A549 (cell line): Measurements from ENCODE around the gene RNF207. TPM values are rescaled to one million over a fixed set of nuclear protein-coding genes. Genes with fewer than 3 reads are reported as not detected.

Source experiments
- ATAC-seq, 2 experiments: fragments of 200-7000 bp in 1 of 2; fragments of >200 bp in 1 of 2; cut with Nextera tagmentation in 1 of 2; cut with Tn5 transposase in 1 of 2; 3 replicates each; pipeline versions ENCODE4 v1.8.0 to v1.9.1; 2018 to 2020; ENCODE audit warnings: mild to moderate bottlenecking in 1 of 2, moderate library complexity in 1 of 2
- CTCF ChIA-PET: fragments of 300-600 bp; sonication (Branson Sonifier 250); formaldehyde crosslinking; extraction: SDS; loops from one replicate; lab custom pipeline; 2021; ENCODE audit warnings: antibody characterized with exemption, inconsistent platforms; lab: Yijun Ruan, JAX
- POLR2A ChIA-PET: fragments of 350-600 bp; formaldehyde crosslinking; extraction: SDS; loops from one replicate; lab custom pipeline; 2021; ENCODE audit warnings: antibody characterized with exemption, inconsistent platforms; lab: Yijun Ruan, JAX
- DNase-seq, 2 experiments: peaks; one replicate each; pipeline versions ENCODE4 v3.0.0 to v3.0.0-alpha.2; 2011 to 2016; ENCODE audit warnings: low read depth in 1 of 2, low spot score in 1 of 2
- FAIRE-seq: peaks from 2 replicates; lab custom pipeline; 2011; peaks lifted over from hg19 to GRCh38; lab: Jason Lieb, UNC
- H3K27ac ChIP-seq, 2 experiments: fragments of >200 bp; sonication (Bioruptor Twin); formaldehyde crosslinking; 3 replicates each; pipeline ENCODE4 v1.5.1; 2016 to 2017
- H3K4me1 ChIP-seq: fragments of >200 bp; sonication (Bioruptor Twin); formaldehyde crosslinking; 3 replicates; pipeline ENCODE4 v1.6.1; 2016
- H3K4me2 ChIP-seq: fragments of >200 bp; sonication (Bioruptor Twin); formaldehyde crosslinking; 3 replicates; pipeline ENCODE4 v1.6.1; 2016
- H3K4me3 ChIP-seq: fragments of >200 bp; sonication (Bioruptor Twin); formaldehyde crosslinking; 3 replicates; pipeline ENCODE4 v1.5.1; 2016
- H3K9me3 ChIP-seq: fragments of >200 bp; sonication (Bioruptor Twin); formaldehyde crosslinking; 3 replicates; pipeline ENCODE4 v1.6.1; 2016
- CEBPB ChIP-seq, 2 experiments: fragments of >200 bp in 1 of 2; sonication (Bioruptor Twin) in 1 of 2; formaldehyde crosslinking in 1 of 2; IDR thresholded peaks; 2 replicates each; pipeline ENCODE4 v1.6.1; 2012 to 2016
- CHD2 ChIP-seq: fragments of 150-350 bp; IDR thresholded peaks from 2 replicates; pipeline ENCODE4 v1.6.1; 2014; ENCODE audit warnings: low read length; ENCODE audit not compliant: partially characterized antibody
- CHD4 ChIP-seq: fragments of 200-600 bp; sonication (generic); IDR thresholded peaks from 2 replicates; pipeline ENCODE4 v1.6.1; 2016; ENCODE audit warnings: antibody characterized with exemption, mild to moderate bottlenecking, borderline replicate concordance
- EHMT2 ChIP-seq: fragments of 200-600 bp; sonication (generic); IDR thresholded peaks from 2 replicates; pipeline ENCODE4 v1.6.1; 2016; ENCODE audit warnings: antibody characterized with exemption, low read depth, mild to moderate bottlenecking, moderate library complexity
- ESRRA ChIP-seq: fragments of 150-350 bp; IDR thresholded peaks from 2 replicates; pipeline ENCODE4 v1.6.1; 2014; ENCODE audit warnings: mild to moderate bottlenecking, low read length, borderline replicate concordance
- GATA3 ChIP-seq: IDR thresholded peaks from 2 replicates; pipeline ENCODE4 v1.6.1; 2012; ENCODE audit warnings: borderline replicate concordance
- HDAC2 ChIP-seq: fragments of 200-600 bp; sonication (generic); IDR thresholded peaks from 2 replicates; pipeline ENCODE4 v1.6.1; 2016
- HEYL ChIP-seq: fragments of 250-450 bp; sonication (Bioruptor Pico); IDR thresholded peaks from 2 replicates; pipeline ENCODE4 v1.8.0; 2021; ENCODE audit warnings: mild to moderate bottlenecking, moderate library complexity
- HOXA7 ChIP-seq: fragments of 250-450 bp; sonication (Bioruptor Pico); IDR thresholded peaks from 2 replicates; pipeline ENCODE4 v1.5.0; 2020; ENCODE audit warnings: mild to moderate bottlenecking, moderate library complexity
- HOXB5 ChIP-seq: fragments of 250-450 bp; sonication (Bioruptor Pico); IDR thresholded peaks from 2 replicates; pipeline ENCODE4 v1.5.0; 2020; ENCODE audit warnings: mild to moderate bottlenecking, moderate library complexity
- JUNB ChIP-seq: fragments of >200 bp; sonication (Bioruptor Twin); formaldehyde crosslinking; IDR thresholded peaks from 2 replicates; pipeline ENCODE4 v1.6.1; 2016
- NPAS2 ChIP-seq: fragments of 250-450 bp; sonication (Bioruptor Pico); IDR thresholded peaks from 2 replicates; pipeline ENCODE4 v1.8.0; 2022; ENCODE audit warnings: mild to moderate bottlenecking, moderate library complexity, borderline replicate concordance
- NR3C1 ChIP-seq: fragments of >200 bp; sonication (Bioruptor Twin); formaldehyde crosslinking; IDR thresholded peaks from 3 replicates; pipeline ENCODE4 v1.6.1; 2017
- PHF8 ChIP-seq: fragments of 200-600 bp; sonication (generic); IDR thresholded peaks from 2 replicates; pipeline ENCODE4 v1.6.1; 2016; ENCODE audit warnings: low read depth, mild to moderate bottlenecking, antibody characterized with exemption, moderate library complexity, borderline replicate concordance
- POLR2A ChIP-seq: IDR thresholded peaks from 2 replicates; pipeline ENCODE4 v1.6.1; 2012; ENCODE audit warnings: mild to moderate bottlenecking, low read length
- POLR2AphosphoS2 ChIP-seq: conservative IDR thresholded peaks from 2 replicates; pipeline ENCODE4 v1.6.1; 2012; ENCODE audit warnings: low read length, improper control_type of control experiment, inconsistent platforms
- RARB ChIP-seq: fragments of 250-450 bp; sonication (Bioruptor Pico); IDR thresholded peaks from 2 replicates; pipeline ENCODE4 v1.8.0; 2021; ENCODE audit warnings: mild to moderate bottlenecking, moderate library complexity
- TFCP2L1 ChIP-seq: fragments of 250-450 bp; sonication (Bioruptor Pico); IDR thresholded peaks from 2 replicates; pipeline ENCODE4 v1.5.0; 2021; ENCODE audit warnings: mild to moderate bottlenecking
- TP53 ChIP-seq: fragments of 250-450 bp; sonication (Bioruptor Pico); IDR thresholded peaks from 2 replicates; pipeline ENCODE4 v1.5.0; 2021; ENCODE audit warnings: mild to moderate bottlenecking, moderate library complexity
- ZNF302 ChIP-seq: fragments of 250-450 bp; sonication (Bioruptor Pico); IDR thresholded peaks from 2 replicates; pipeline ENCODE4 v1.9.0; 2021; ENCODE audit warnings: inconsistent platforms, mild to moderate bottlenecking, moderate library complexity
- ZSCAN20 ChIP-seq: fragments of 250-450 bp; sonication (Bioruptor Pico); IDR thresholded peaks from 2 replicates; pipeline ENCODE4 v1.8.0; 2022; ENCODE audit warnings: mild to moderate bottlenecking, moderate library complexity
- WGBS: methylation state at CpG from one replicate; pipeline ENCODE4 v1.1.6; 2017; ENCODE audit errors: missing lambda C conversion rate; 5-methylcytosine and 5-hydroxymethylcytosine counted together
- polyA plus RNA-seq, 4 experiments: library from polyadenylated mRNA; depleted of rRNA in 3 of 4; stranded (reverse); fragments of >200 nt; fragmentation: RNase III in 1 of 4; extraction: RNeasy Plus Mini Kit Qiagen cat#74134 plus additional on column Dnase treatment in 1 of 4; gene quantifications; 2 replicates in 3 of 4; 3 replicates in 1 of 4; pipeline ENCODE4 v1.2.3, GENCODE V29; 2011 to 2017
- TF ChIP-seq, protein P1 (sequence below): fragments of 150-350 bp; IDR thresholded peaks from 2 replicates; pipeline ENCODE4 v1.6.1; 2014; ENCODE audit warnings: low read depth, mild to moderate bottlenecking, low read length
- TF ChIP-seq, protein P2 (sequence below): fragments of 250-450 bp; sonication (Bioruptor Pico); IDR thresholded peaks from 2 replicates; pipeline ENCODE4 v1.5.0; 2021; ENCODE audit warnings: mild to moderate bottlenecking, moderate library complexity, borderline replicate concordance
- TF ChIP-seq, protein P3 (sequence below): fragments of 250-450 bp; sonication (Bioruptor Pico); IDR thresholded peaks from 2 replicates; pipeline ENCODE4 v1.5.0; 2020; ENCODE audit warnings: low read depth, mild to moderate bottlenecking, moderate library complexity
- TF ChIP-seq, protein P4 (sequence below): fragments of >200 bp; sonication (Bioruptor Twin); formaldehyde crosslinking; IDR thresholded peaks from 3 replicates; pipeline ENCODE4 v1.5.1; 2016
- TF ChIP-seq, protein P5 (sequence below): IDR thresholded peaks from 2 replicates; pipeline ENCODE4 v1.6.1; 2012; ENCODE audit warnings: low read depth, borderline replicate concordance

Gene RNF207
- polyA plus RNA-seq, 2 of the 4 experiments (the other 2 are of a cell fraction), result 11.3 to 24.6 TPM

DNA sequence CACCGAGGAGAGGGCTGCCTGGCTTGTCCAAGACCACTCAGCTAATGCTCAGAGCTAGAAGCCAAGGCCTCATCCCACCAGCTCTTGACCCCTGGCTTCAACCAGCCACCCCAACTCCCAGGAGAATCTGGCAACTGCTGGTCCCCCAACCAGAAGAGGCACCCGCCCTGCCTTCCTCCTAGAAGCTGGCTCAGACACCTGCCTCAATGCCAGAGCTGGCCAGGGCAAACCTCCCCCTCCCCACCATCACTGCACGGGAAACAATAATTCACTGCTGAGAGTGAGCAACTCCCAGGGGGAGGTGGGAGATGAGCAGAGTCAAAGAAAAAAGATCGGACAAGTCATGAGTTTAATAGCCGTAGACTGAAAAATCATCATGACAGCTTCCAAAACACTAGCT lies 29.1 kb upstream of the RNF207 start:
- DNase-seq (no peak), ATAC-seq (no peak), FAIRE-seq (no peak)
- POLR2A ChIA-PET, result no interaction called here
- TF ChIP-seq, protein P1, sequence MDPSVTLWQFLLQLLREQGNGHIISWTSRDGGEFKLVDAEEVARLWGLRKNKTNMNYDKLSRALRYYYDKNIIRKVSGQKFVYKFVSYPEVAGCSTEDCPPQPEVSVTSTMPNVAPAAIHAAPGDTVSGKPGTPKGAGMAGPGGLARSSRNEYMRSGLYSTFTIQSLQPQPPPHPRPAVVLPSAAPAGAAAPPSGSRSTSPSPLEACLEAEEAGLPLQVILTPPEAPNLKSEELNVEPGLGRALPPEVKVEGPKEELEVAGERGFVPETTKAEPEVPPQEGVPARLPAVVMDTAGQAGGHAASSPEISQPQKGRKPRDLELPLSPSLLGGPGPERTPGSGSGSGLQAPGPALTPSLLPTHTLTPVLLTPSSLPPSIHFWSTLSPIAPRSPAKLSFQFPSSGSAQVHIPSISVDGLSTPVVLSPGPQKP, result no peak
- no peak for TF ChIP-seq RARB (CRISPR knock-in tag)
- no peak for TF ChIP-seq CHD2
- TF ChIP-seq, protein P2, sequence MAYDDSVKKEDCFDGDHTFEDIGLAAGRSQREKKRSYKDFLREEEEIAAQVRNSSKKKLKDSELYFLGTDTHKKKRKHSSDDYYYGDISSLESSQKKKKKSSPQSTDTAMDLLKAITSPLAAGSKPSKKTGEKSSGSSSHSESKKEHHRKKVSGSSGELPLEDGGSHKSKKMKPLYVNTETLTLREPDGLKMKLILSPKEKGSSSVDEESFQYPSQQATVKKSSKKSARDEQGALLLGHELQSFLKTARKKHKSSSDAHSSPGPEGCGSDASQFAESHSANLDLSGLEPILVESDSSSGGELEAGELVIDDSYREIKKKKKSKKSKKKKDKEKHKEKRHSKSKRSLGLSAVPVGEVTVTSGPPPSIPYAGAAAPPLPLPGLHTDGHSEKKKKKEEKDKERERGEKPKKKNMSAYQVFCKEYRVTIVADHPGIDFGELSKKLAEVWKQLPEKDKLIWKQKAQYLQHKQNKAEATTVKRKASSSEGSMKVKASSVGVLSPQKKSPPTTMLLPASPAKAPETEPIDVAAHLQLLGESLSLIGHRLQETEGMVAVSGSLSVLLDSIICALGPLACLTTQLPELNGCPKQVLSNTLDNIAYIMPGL, result no peak
- no peak for TF ChIP-seq CHD4
- TF ChIP-seq CEBPB (IDR thresholded peaks at IDR 0.05), result no peak
- no peak for TF ChIP-seq HEYL
- no peak for TF ChIP-seq PHF8
- no peak for TF ChIP-seq ESRRA
- no peak for TF ChIP-seq HOXA7 (CRISPR knock-in tag)
- no peak for TF ChIP-seq TFCP2L1 (CRISPR knock-in tag)
- Histone ChIP-seq H3K4me3 (no peak overlapping the region), H3K27ac (no peak overlapping the region), H3K9me3 (no peaks in the 10 kb centered on the region), H3K4me1 (peaks cover 6% of the 10 kb centered on the region; the same call in 2 of the 3 replicates), H3K4me2 (no peak overlapping the region)
- 69% methylated on average over 4 of the region's 5 CpGs for WGBS
- CTCF ChIA-PET, result interaction anchor here (0.8 to 2.5 kb wide), 3 partner anchors 9 to 68 kb away, joined by 4 to 7 read pairs (median 6); partner anchors contain the start of gene RNF207

DNA sequence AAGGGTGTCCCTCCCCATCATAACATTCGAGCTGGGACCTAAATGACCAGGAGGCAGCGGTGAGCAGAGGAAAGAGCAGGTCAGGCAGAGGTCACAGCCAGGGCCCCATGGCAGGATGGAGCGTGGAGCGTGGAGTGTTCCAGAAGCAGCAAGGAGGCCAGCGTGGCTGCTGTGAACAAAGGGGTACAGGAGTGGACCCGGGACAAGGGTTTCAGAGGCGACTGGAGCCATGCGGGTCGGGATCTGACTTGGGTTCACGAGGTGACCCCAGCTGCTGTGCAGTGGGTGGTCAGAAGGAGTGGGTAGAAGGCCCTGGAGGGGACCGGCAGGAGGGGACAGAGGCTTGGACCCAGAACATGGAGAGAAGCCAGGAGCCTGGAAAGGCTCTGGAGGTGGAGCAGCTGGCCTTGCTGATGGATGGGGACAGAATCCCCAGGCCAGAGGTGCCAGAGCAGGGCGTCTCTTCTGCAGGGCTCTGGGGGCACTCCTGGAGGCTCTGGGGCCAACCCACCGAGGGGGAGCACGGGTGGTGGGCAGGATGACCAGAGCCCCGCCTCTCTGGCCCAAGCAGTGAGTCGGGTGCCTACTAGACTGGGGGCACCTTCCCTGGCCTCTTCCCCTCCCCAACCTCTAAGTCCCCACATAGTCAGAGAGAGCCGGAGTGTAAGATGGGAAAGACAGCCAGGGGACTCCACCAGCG lies 28.1 kb upstream of the RNF207 start:
- ChIA-PET CTCF (interaction anchor here (0.8 to 2.5 kb wide), 4 partner anchors 8 to 144 kb away, joined by 3 to 7 read pairs (median 5); partner anchors contain the start of gene RNF207), POLR2A (no interaction called here)
- DNase-seq (no peak), FAIRE-seq (no peak), ATAC-seq (no peak)
- Histone ChIP-seq H3K4me1 (peaks cover 6% of the 10 kb centered on the region; the same call in 2 of the 3 replicates), H3K4me2 (no peak overlapping the region), H3K9me3 (no peaks in the 10 kb centered on the region), H3K4me3 (no peak overlapping the region), H3K27ac (no peak overlapping the region)
- WGBS, result 74% methylated on average over 14 of the region's 18 CpGs
- no peak for TF ChIP-seq HEYL
- no peak for TF ChIP-seq NR3C1
- TF ChIP-seq HOXB5, result no peak
- TF ChIP-seq, protein P3, sequence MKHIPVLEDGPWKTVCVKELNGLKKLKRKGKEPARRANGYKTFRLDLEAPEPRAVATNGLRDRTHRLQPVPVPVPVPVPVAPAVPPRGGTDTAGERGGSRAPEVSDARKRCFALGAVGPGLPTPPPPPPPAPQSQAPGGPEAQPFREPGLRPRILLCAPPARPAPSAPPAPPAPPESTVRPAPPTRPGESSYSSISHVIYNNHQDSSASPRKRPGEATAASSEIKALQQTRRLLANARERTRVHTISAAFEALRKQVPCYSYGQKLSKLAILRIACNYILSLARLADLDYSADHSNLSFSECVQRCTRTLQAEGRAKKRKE, result no peak
- no peak for TF ChIP-seq HDAC2
- TF ChIP-seq, protein P4, sequence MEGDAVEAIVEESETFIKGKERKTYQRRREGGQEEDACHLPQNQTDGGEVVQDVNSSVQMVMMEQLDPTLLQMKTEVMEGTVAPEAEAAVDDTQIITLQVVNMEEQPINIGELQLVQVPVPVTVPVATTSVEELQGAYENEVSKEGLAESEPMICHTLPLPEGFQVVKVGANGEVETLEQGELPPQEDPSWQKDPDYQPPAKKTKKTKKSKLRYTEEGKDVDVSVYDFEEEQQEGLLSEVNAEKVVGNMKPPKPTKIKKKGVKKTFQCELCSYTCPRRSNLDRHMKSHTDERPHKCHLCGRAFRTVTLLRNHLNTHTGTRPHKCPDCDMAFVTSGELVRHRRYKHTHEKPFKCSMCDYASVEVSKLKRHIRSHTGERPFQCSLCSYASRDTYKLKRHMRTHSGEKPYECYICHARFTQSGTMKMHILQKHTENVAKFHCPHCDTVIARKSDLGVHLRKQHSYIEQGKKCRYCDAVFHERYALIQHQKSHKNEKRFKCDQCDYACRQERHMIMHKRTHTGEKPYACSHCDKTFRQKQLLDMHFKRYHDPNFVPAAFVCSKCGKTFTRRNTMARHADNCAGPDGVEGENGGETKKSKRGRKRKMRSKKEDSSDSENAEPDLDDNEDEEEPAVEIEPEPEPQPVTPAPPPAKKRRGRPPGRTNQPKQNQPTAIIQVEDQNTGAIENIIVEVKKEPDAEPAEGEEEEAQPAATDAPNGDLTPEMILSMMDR, result no peak
- no peak for TF ChIP-seq POLR2A
- TF ChIP-seq POLR2AphosphoS2, result no peak
- no peak for TF ChIP-seq GATA3
- no peak for TF ChIP-seq ZSCAN20
- TF ChIP-seq RARB (CRISPR knock-in tag), result no peak
- TF ChIP-seq JUNB, result no peak
- TF ChIP-seq CEBPB (IDR thresholded peaks at IDR 0.05), result no peak
- no peak for TF ChIP-seq NPAS2 (CRISPR knock-in tag)
- no peak for TF ChIP-seq EHMT2
- TF ChIP-seq CHD4, result no peak
- TF ChIP-seq, protein P5, sequence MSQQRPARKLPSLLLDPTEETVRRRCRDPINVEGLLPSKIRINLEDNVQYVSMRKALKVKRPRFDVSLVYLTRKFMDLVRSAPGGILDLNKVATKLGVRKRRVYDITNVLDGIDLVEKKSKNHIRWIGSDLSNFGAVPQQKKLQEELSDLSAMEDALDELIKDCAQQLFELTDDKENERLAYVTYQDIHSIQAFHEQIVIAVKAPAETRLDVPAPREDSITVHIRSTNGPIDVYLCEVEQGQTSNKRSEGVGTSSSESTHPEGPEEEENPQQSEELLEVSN, result no peak
- no peak for TF ChIP-seq TP53 (CRISPR knock-in tag)
- no peak for TF ChIP-seq ZNF302 (CRISPR knock-in tag)
